GM03348 (cell line): ENCODE data around the gene TIMM22.
"Not testable (repeated sequence)": the region's sequence is repeated elsewhere in the genome, so short reads cannot be mapped to it uniquely, and the experiment has no call there.

Experiments used
- DNase-seq: peaks from one replicate; pipeline ENCODE4 v3.0.0; 2012; ENCODE audit warnings: low spot score

The TIMM22 gene

GRCh38 chr17:1039511-1040215 is 42.7 kb downstream of the TIMM22 start:
- DNase-seq, result no peak

GRCh38 chr17:1040216-1040600 is 43.3 kb downstream of the TIMM22 start:
- no peak for DNase-seq

GRCh38 chr17:1041746-1042145 is 44.8 kb downstream of the TIMM22 start:
- DNase-seq, result no peak

- no peak for DNase-seq
Observed at GRCh38 chr17:1042486-1042885, 45.6 kb downstream of the TIMM22 start.

- no peak for DNase-seq
Observed at GRCh38 chr17:1043601-1044251, 46.8 kb downstream of the TIMM22 start.

GRCh38 chr17:1044387-1045009 is 47.6 kb downstream of the TIMM22 start:
- DNase-seq, result not testable (repeated sequence)

GRCh38 chr17:1045456-1045855 is 48.5 kb downstream of the TIMM22 start:
- DNase-seq, result no peak

- no peak for DNase-seq
Observed at GRCh38 chr17:1047177-1047878, 50.4 kb downstream of the TIMM22 start.

GRCh38 chr17:1047879-1048470 is 51.0 kb downstream of the TIMM22 start:
- DNase-seq, result no peak

GRCh38 chr17:1048516-1049115 is 51.7 kb downstream of the TIMM22 start:
- DNase-seq, result not testable (repeated sequence)

- no peak for DNase-seq
Observed at GRCh38 chr17:1049446-1050225, 52.7 kb downstream of the TIMM22 start.

- no peak for DNase-seq
Observed at GRCh38 chr17:1050246-1050995, 53.5 kb downstream of the TIMM22 start.

- no peak for DNase-seq
Observed at GRCh38 chr17:1050996-1051925, 54.3 kb downstream of the TIMM22 start.
